Measurements from ENCODE around the gene CORO7. TPM values are rescaled to one million over a fixed set of nuclear protein-coding genes. Genes with fewer than 3 reads are reported as not detected.

Gene CORO7
- total RNA-seq, 4 donors from 2014 or later = 11.0 to 38.9 (median 17.8) TPM

DNA sequence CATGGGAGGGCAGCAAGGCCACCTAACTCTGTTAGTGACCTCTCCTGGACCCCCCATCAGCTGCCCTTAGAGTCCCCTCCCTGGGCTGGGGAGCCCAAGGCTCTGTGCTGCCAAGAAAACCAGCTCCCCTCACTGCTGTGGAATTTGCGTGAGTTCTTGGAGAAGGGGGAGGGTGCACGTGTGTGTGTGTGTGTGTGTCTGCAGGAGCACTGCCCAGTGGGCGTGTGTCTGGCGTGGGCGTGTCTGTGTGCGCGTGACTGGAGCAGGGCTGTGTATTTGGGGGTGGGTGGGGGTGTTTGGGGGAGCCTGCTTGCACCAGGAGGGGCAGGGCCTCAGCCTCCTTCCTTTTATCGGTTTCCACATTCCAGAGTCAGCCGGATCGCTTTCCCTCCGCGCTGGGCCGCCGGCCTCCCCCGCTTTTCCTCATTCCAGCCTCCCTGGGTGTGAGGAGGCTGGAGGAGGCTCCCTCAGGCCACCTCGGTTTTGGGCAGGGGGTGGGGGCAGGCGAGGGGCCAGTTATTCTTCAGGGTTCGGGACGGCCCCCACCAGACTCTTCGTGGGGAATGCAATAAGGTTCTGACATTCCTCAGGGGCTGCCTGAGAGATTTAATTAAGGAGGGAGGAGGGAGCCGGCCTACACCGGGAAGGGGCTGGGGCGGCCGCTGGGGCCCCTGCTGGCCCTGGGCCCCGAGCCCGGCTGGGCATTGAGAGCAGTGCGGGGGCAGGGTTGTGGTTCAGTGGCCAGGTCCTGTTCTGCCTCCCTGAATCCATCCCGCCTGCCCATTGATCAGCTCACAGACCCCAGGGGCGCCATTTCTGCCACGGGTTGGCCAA, 42.3 kb downstream of the CORO7 start:
- peak overlapping the region; percentile 14 to 91 (median 88) for H3K27ac ChIP-seq
- TF ChIP-seq, protein P1, sequence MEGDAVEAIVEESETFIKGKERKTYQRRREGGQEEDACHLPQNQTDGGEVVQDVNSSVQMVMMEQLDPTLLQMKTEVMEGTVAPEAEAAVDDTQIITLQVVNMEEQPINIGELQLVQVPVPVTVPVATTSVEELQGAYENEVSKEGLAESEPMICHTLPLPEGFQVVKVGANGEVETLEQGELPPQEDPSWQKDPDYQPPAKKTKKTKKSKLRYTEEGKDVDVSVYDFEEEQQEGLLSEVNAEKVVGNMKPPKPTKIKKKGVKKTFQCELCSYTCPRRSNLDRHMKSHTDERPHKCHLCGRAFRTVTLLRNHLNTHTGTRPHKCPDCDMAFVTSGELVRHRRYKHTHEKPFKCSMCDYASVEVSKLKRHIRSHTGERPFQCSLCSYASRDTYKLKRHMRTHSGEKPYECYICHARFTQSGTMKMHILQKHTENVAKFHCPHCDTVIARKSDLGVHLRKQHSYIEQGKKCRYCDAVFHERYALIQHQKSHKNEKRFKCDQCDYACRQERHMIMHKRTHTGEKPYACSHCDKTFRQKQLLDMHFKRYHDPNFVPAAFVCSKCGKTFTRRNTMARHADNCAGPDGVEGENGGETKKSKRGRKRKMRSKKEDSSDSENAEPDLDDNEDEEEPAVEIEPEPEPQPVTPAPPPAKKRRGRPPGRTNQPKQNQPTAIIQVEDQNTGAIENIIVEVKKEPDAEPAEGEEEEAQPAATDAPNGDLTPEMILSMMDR (IDR thresholded peaks at IDR 0.05) = no peak
- TF ChIP-seq POLR2AphosphoS5 (IDR thresholded peaks at IDR 0.05) = peak; percentile 81
- no CpG with 5 or more reads among the region's 30 CpGs for WGBS, 2 donors (ENCODE audit: low coverage in 1 of 2)
- peak overlapping the region in 1 of 2 donors; percentile 83 for H3K4me3 ChIP-seq
- H3K36me3 ChIP-seq = no peaks in the 10 kb centered on the region
- no peaks in the 10 kb centered on the region for H3K9me3 ChIP-seq
- peaks cover 3 to 97% (median 70%) of the 10 kb centered on the region in 3 donors for H3K4me1 ChIP-seq
- peak; percentile 39 for ATAC-seq
- no peaks in the 10 kb centered on the region for H3K27me3 ChIP-seq

DNA sequence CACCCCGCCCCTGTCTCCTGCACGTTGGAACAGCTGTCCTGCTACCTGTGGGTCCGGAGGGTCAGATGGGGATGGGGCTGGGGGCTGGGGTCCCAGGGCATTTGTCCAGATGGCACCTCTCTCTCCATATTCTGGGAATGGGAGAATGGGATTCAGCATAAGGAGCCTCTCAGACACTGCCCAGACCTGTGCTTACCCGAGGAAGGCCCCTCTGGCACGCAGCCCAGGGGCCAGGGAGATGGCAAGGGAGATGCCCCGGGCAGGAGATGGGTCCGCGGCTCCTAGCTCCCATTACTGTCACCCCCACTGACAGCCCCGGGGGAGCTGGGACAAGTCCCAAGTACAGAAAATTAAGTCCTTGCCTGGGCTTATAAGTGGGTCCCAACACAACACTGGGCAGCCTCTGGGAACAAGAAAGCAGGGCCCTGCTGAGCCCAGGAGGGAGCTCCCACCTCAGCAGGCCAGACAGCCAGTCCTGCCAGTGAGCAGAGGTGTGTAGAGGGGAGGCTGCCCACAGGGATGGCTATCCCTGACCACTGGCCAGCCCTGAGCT, 43.0 kb downstream of the CORO7 start:
- H3K4me1 ChIP-seq = peaks cover 3 to 90% (median 70%) of the 10 kb centered on the region in 3 donors
- no peaks in the 10 kb centered on the region for H3K27me3 ChIP-seq
- H3K9me3 ChIP-seq = no peaks in the 10 kb centered on the region
- no peaks in the 10 kb centered on the region for H3K36me3 ChIP-seq
- peak overlapping the region in 1 of 2 donors; percentile 83 for H3K4me3 ChIP-seq
- 40% methylated on average over 1 of the region's 9 CpGs; no CpG with 5 or more reads in 1 of the 2 donors for WGBS, 2 donors (ENCODE audit: low coverage in 1 of 2)
- ATAC-seq = no peak
- peak overlapping the region; percentile 14 to 91 (median 88) for H3K27ac ChIP-seq
- TF ChIP-seq POLR2A (IDR thresholded peaks at IDR 0.05) = no peak
- TF ChIP-seq POLR2AphosphoS5 (IDR thresholded peaks at IDR 0.05) = no peak
- TF ChIP-seq EP300 (IDR thresholded peaks at IDR 0.05) = no peak
- TF ChIP-seq, protein P1 (IDR thresholded peaks at IDR 0.05) = no peak

DNA sequence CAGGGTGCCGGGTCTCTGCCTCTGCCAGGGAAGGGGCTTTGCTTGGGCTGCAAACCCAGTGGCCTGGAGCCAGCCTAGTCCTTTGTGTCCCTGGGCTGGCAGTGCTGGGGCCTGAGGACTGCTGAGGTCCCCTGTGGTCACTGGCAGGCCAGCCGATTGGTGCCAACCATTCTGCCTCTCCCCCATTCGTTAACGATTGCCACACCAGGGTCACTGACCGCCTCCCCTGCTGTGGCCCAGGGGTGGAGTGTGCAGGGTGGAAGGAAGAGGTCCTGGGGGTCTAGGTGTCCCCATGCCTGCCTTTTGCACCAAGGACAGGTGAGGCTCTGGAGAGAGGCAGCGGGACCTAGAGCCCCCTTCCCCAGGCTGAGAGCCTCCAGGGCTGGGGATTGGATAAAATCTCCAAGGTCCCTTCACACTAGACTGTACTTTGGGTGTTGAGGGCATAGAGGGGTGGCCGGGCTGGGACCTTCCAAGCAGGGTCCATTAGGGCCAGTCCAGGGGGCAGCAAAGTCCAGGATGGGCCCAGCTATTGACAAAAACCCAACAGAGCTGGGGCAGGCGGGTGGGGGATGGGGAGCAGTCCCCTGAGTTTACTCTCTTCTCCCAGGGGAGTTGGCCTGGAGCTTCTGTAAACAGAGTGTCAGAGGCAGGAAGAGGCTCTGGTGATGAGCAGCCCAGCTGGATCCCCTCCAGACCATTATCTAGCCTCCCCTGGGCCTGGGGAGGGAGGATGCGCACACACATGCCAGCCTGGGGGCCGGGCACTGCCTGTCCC, 43.6 kb downstream of the CORO7 start:
- 80% methylated on average over 2 of the region's 10 CpGs; no CpG with 5 or more reads in 1 of the 2 donors for WGBS, 2 donors (ENCODE audit: low coverage in 1 of 2)
- Histone ChIP-seq H3K4me3 (peak overlapping the region; percentile 50 to 83), H3K9me3 (no peaks in the 10 kb centered on the region), H3K27ac (peak overlapping the region in 3 of 4 donors; percentile 88 to 91 (median 89)), H3K27me3 (no peaks in the 10 kb centered on the region), H3K4me1 (peaks cover 3 to 84% (median 63%) of the 10 kb centered on the region in 3 donors), H3K36me3 (no peaks in the 10 kb centered on the region)
- no peak for ATAC-seq
- TF ChIP-seq POLR2A (IDR thresholded peaks at IDR 0.05) (no peak), POLR2AphosphoS5 (IDR thresholded peaks at IDR 0.05) (no peak), EP300 (IDR thresholded peaks at IDR 0.05) (no peak)
- TF ChIP-seq, protein P1 (IDR thresholded peaks at IDR 0.05) = no peak

DNA sequence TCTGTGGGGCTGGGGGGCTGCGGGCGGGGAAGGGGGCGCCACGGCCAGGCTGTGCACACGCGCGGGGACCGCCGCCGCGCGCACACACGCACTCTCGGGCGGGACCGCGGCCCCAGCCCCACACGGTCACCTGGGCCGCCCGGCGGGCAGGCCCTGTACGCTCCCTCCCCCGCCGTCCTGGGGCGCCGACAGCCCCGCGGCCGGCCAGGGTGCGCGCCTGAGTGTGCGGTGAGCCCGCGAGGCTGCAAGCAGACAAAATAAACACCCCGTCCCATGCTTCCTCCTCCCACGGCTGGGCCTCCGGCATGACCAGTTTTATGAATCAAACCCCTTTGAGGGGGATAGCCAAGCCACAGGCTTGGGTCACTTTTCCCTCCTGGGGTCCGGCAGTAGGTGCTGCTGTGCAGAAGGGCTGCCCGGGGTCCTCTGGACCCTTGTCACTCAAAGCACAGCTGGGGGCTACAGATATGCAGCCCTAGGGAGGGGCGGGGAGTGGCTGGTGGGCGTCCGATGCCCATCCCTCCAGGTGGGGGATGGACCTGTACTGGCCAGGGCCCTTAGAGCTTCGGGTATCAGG, 44.3 kb downstream of the CORO7 start:
- TF ChIP-seq POLR2A (IDR thresholded peaks at IDR 0.05) = no peak
- TF ChIP-seq, protein P1 (IDR thresholded peaks at IDR 0.05) = peak in 1 of 4 experiments; percentile 7

More for the DNA sequence above, 44.3 kb downstream of the CORO7 start:
- Histone ChIP-seq H3K27me3 (no peaks in the 10 kb centered on the region), H3K4me3 (peak overlapping the region; percentile 50 to 83), H3K4me1 (peaks cover 3 to 77% (median 56%) of the 10 kb centered on the region in 3 donors), H3K36me3 (no peaks in the 10 kb centered on the region), H3K27ac (peak overlapping the region; percentile 19 to 91 (median 88)), H3K9me3 (no peaks in the 10 kb centered on the region)
- WGBS, 2 donors (ENCODE audit: low coverage in 1 of 2) = 10% methylated on average over 4 of the region's 43 CpGs; no CpG with 5 or more reads in 1 of the 2 donors
- peak; percentile 8 for ATAC-seq

Data from gastroesophageal sphincter (tissue), 4 donors.